Neural progenitor cell (in vitro differentiated cells): ENCODE results near the gene TOGARAM2.

ENCODE experiments used
- CTCF ChIP-seq: fragments of 200-600 bp; sonication (generic); IDR thresholded peaks from 2 replicates; pipeline ENCODE4 v1.5.1; 2017; ENCODE audit warnings: antibody characterized with exemption, mild to moderate bottlenecking
- EZH2 ChIP-seq: fragments of 200-600 bp; sonication (generic); IDR thresholded peaks from 2 replicates; pipeline ENCODE4 v1.6.1; 2017; ENCODE audit warnings: antibody characterized with exemption, mild to moderate bottlenecking, moderate library complexity

GRCh38 chr2:29014811-29015421, 33.8 kb downstream of the TOGARAM2 start:
- TF ChIP-seq CTCF = no peak
- no peak for TF ChIP-seq EZH2
